ENCODE measurements around the gene SIL1.
A peak's percentile ranks its signal among the peaks of the same experiment; 100 is the strongest.
"Not testable (repeated sequence)": the region's sequence is repeated elsewhere in the genome, so short reads cannot be mapped to it uniquely, and the experiment has no call there.

Gene SIL1

DNA sequence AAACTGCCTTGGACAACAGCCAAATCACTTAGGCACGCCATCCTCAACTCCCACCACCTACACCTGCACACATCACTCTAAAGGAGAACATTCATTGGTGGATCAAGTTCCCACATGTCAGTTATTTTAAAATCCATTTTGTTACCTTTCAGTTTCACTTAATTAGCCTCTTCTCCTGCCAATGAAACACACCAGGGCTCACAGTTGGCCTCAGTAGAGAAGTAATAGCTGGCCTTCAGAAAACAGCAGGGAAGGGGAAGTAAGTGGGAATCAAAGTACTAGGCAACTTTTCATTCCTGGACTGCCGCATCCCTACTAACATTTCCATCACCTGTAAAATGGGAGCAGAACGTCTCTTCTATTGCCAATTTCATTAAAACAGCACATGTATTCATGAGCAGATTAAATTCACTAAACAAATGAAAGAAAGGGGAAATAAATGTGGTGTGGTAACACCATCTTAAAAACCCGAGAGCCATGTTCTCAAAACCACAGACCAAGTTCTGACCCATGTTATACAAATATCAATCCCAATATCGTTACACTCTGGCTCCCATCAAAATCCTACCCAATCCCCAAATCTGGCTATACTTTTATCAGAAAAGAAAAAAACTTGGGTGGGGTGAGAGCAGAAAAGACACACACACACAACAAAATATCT, 1.7 kb downstream of the SIL1 start:
- no peaks in the 10 kb centered on the region for H3K27me3 ChIP-seq (ENCODE audit: insufficient read depth, low read depth, severe bottlenecking)
- no peak overlapping the region for H3K4me3 ChIP-seq (ENCODE audit: low read depth, low read length)
- 0 out of 2 replicates have a peak overlapping the region, but pooled peaks have one; percentile 11 for H3K27ac ChIP-seq
- H3K9me3 ChIP-seq (ENCODE audit: severe bottlenecking): no peaks in the 10 kb centered on the region
- H3K36me3 ChIP-seq: peaks cover 7% of the 10 kb centered on the region
- TF ChIP-seq CTCF (IDR thresholded peaks at IDR 0.05; ENCODE audit: low read depth, low read length): no peak
- no peak for DNase-seq

- peak; percentile 83 for DNase-seq
- Histone ChIP-seq H3K36me3 (peaks cover 17% of the 10 kb centered on the region), H3K27me3 (ENCODE audit: insufficient read depth, low read depth, severe bottlenecking) (no peaks in the 10 kb centered on the region), H3K27ac (peak overlapping the region; percentile 76), H3K4me3 (ENCODE audit: low read depth, low read length) (no peak overlapping the region), H3K9me3 (ENCODE audit: severe bottlenecking) (no peaks in the 10 kb centered on the region)
- no peak for TF ChIP-seq CTCF (IDR thresholded peaks at IDR 0.05; ENCODE audit: low read depth, low read length)
Observed at GRCh38 chr5:139194486-139194885, 3.7 kb downstream of the SIL1 start.

DNA sequence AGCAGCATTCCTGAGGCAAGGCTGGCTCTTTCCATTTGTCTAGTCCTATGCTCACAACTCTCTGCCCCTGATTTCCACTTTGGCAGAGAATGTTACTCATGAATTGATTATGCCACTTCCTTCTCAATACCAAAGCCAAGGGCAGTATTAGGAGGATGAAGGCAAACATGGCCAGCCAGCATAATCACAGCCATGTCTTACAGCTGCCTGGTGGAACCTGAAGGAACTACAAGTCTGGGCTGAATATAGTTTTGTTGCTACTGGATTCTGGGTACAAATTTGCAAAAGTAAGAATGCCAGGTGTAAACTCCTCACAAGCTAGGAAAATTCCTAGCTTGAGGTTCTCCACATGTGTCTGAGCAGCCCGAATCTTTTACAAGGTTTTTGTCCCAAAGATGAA, 4.2 kb downstream of the SIL1 start:
- DNase-seq: peak; percentile 39
- H3K27ac ChIP-seq: peak overlapping the region; percentile 76
- H3K9me3 ChIP-seq (ENCODE audit: severe bottlenecking): no peaks in the 10 kb centered on the region
- TF ChIP-seq CTCF (IDR thresholded peaks at IDR 0.05; ENCODE audit: low read depth, low read length): peak; percentile 47; the same call in 1 of the 2 replicates
- peaks cover 21% of the 10 kb centered on the region for H3K36me3 ChIP-seq
- H3K27me3 ChIP-seq (ENCODE audit: insufficient read depth, low read depth, severe bottlenecking): no peaks in the 10 kb centered on the region
- H3K4me3 ChIP-seq (ENCODE audit: low read depth, low read length): no peak overlapping the region

GRCh38 chr5:139192906-139193305, 5.3 kb downstream of the SIL1 start:
- Histone ChIP-seq H3K36me3 (peaks cover 21% of the 10 kb centered on the region), H3K27ac (0 out of 2 replicates have a peak overlapping the region, but pooled peaks have one; percentile 76)
- not testable (repeated sequence) for H3K27me3 ChIP-seq (ENCODE audit: insufficient read depth, low read depth, severe bottlenecking); DNase-seq; H3K9me3 ChIP-seq (ENCODE audit: severe bottlenecking); H3K4me3 ChIP-seq (ENCODE audit: low read depth, low read length)

DNA sequence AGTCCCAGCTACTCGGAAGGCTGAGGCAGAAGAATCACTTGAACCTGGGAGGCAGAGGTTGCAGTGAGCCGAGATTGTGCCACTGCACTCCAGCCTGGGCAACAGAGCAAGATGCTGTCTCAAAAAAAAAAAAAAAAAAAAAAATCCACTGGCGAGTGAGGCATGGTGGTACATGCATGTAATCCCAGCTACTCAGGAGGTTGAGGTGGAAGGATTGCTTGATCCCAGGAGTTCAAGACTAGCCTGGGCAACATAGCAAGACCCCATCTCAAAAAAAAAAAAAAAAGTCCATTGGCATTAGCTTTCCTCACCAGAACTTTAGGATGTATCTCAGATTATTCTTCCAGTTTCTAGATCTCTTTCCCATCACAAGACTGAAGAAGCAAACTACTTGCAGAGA, 6.2 kb downstream of the SIL1 start:
- not testable (repeated sequence) for H3K4me3 ChIP-seq (ENCODE audit: low read depth, low read length); H3K9me3 ChIP-seq (ENCODE audit: severe bottlenecking); H3K27me3 ChIP-seq (ENCODE audit: insufficient read depth, low read depth, severe bottlenecking); DNase-seq; H3K27ac ChIP-seq
- peaks cover 25% of the 10 kb centered on the region for H3K36me3 ChIP-seq

DNA sequence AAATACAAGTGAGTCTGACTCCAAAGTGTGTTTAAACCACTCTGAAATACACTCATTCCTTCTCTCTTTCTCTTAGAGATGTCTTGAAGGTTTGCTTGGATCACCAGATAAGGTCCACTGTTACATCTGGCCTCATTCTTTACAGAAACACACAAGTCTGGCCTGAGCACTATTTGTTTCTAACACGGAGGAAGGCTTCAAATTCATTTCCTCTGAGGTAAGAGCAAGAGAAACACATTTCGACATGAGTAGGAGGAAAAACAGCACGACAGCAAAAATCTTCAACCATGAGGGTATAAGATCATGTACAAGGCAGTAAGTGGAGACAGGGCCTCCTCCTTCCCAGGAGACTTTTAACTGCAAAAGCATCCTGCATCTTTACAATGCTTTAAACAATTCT, 8.0 kb downstream of the SIL1 start:
- DNase-seq: no peak
- H3K36me3 ChIP-seq: peaks cover 25% of the 10 kb centered on the region
- H3K27me3 ChIP-seq (ENCODE audit: insufficient read depth, low read depth, severe bottlenecking): no peaks in the 10 kb centered on the region
- no peak for TF ChIP-seq CTCF (IDR thresholded peaks at IDR 0.05; ENCODE audit: low read depth, low read length)
- H3K4me3 ChIP-seq (ENCODE audit: low read depth, low read length): no peak overlapping the region
- H3K27ac ChIP-seq: no peak overlapping the region
- H3K9me3 ChIP-seq (ENCODE audit: severe bottlenecking): no peaks in the 10 kb centered on the region
